Adrenal gland (tissue), 12 donors: ENCODE data around the gene RBM14. TPM values are rescaled to one million over a fixed set of nuclear protein-coding genes. Genes with fewer than 3 reads are reported as not detected.

Experiments used
- DNase-seq, 7 donors: peaks; one replicate each; pipeline ENCODE4 v3.0.0-alpha.2; 2019 to 2020
- H3K27ac ChIP-seq, 5 donors: fragments of 200-600 bp; sonication (generic) in 4 of 5; 1 replicate in 3 of 5; 2 replicates in 2 of 5; pipeline versions ENCODE4 v1.5.1 to v1.8.0; 2016 to 2020; ENCODE audit warnings: mild to moderate bottlenecking in 1 of 5
- H3K27me3 ChIP-seq: fragments of 200-600 bp; 2 replicates; pipeline ENCODE4 v1.8.0; 2021
- H3K36me3 ChIP-seq, 2 donors: fragments of 200-600 bp; replicated peaks in 1 of 2; 1 replicate in 1 of 2; 2 replicates in 1 of 2; pipeline versions ENCODE4 v1.5.1 to v1.8.0; 2018 to 2022
- H3K4me1 ChIP-seq, 2 donors: fragments of 200-600 bp; replicated peaks in 1 of 2; 1 replicate in 1 of 2; 2 replicates in 1 of 2; pipeline versions ENCODE4 v1.5.1 to v1.8.0; 2018 to 2021
- H3K4me3 ChIP-seq, 4 donors: fragments of 200-600 bp; sonication (generic) in 3 of 4; one replicate each; pipeline ENCODE4 v1.5.1; 2016 to 2018
- H3K9me3 ChIP-seq, 3 donors: fragments of 200-600 bp; sonication (generic) in 1 of 3; replicated peaks in 1 of 3; 1 replicate in 2 of 3; 2 replicates in 1 of 3; pipeline versions ENCODE4 v1.5.1 to v1.8.0; 2016 to 2021
- CTCF ChIP-seq, 6 experiments: fragments of 450-650 bp in 4 of 6; fragments of 200-600 bp in 2 of 6; sonication (generic) in 1 of 6; IDR thresholded peaks; 1 replicate in 5 of 6; 2 replicates in 1 of 6; pipeline versions ENCODE4 v1.5.1 to v1.8.0; 2016 to 2021; ENCODE audit warnings: antibody characterized with exemption in 6 of 6, mild to moderate bottlenecking in 2 of 6, moderate library complexity in 1 of 6
- POLR2A ChIP-seq, 2 donors: fragments of 450-650 bp; IDR thresholded peaks; one replicate each; pipeline ENCODE4 v1.6.1; 2017; ENCODE audit warnings: antibody characterized with exemption in 2 of 2, mild to moderate bottlenecking in 2 of 2, moderate library complexity in 1 of 2
- WGBS, 4 donors: extraction: QIAGEN DNeasy Blood & Tissue Kit in 2 of 4; methylation state at CpG; one replicate each; pipeline versions ENCODE4 v1.1.5 to v1.1.7; 2013 to 2017; 5-methylcytosine and 5-hydroxymethylcytosine counted together
- intact Hi-C, 2 donors: fragments of 100-400 bp; cut with DNase I; formaldehyde crosslinking; loops; one replicate each; pipeline versions ENCODE4 v1.14.1 to v1.15.0; 2022 to 2023
- polyA plus RNA-seq, 3 donors: library from polyadenylated mRNA; stranded (reverse); fragments of 200-250 nt in 2 of 3; fragments of 350-450 nt in 1 of 3; fragmentation: Illumina TruSeq in 1 of 3; extraction: RNeasy Lipid Tissue Mini Kit (QIAGEN cat#74804) in 1 of 3; gene quantifications; one replicate each; pipeline ENCODE4 v1.2.3, GENCODE V29; 2013 to 2014
- total RNA-seq, 9 donors: library from RNA; depleted of rRNA in 4 of 9; stranded (reverse); fragments of >200 nt in 4 of 9; fragments of 120-200 nt in 1 of 9; fragmentation: NEBNext Ultra II Directional in 1 of 9; extraction: Animal tissue kit (Norgen Biotek cat#: 25700) in 1 of 9; gene quantifications; one replicate each; pipeline versions ENCODE4 v1.1.0 to v1.2.4, GENCODE V29; 2013 to 2023
- donor health status: healthy with polysubstance abuse.
- donor health status: Bipolar disorder and iron deficiency.
- donor health status: DM: yes; HTN: yes; CAD: no.
- donor health status: DM: no; HTN: no; CAD: no.
- donor health status: DM: no; HTN: no; CAD: no.
- donor health status: DM: yes; HTN: yes; CAD: no.

RBM14 gene
- total and polyA plus RNA-seq, 12 donors: 29.1 to 106 (median 43.8) TPM

- no peak overlapping the region for H3K27ac ChIP-seq
- peaks cover 0 to 12% of the 10 kb centered on the region in 2 donors for H3K4me1 ChIP-seq
- intact Hi-C loops: no loop called here
- WGBS, 4 donors: 85 to 100% (median 87%) methylated on average over 2 of the region's 2 CpGs
- H3K27me3 ChIP-seq: no peaks in the 10 kb centered on the region
- H3K36me3 ChIP-seq: peaks cover 0 to 52% of the 10 kb centered on the region in 2 donors
- no peaks in the 10 kb centered on the region for H3K9me3 ChIP-seq
- no peak overlapping the region for H3K4me3 ChIP-seq
- no peak for TF ChIP-seq CTCF (IDR thresholded peaks at IDR 0.05)
- no peak for DNase-seq
Measured at GRCh38 chr11:66651016-66651415, 34.6 kb downstream of the RBM14 start.

- no peak for TF ChIP-seq POLR2A (IDR thresholded peaks at IDR 0.05)
- TF ChIP-seq CTCF (IDR thresholded peaks at IDR 0.05): no peak
- H3K27me3 ChIP-seq: no peaks in the 10 kb centered on the region
- no peak for DNase-seq
- H3K4me1 ChIP-seq: no peaks in the 10 kb centered on the region
- peaks cover 0 to 43% of the 10 kb centered on the region in 2 donors for H3K36me3 ChIP-seq
- no peaks in the 10 kb centered on the region for H3K9me3 ChIP-seq
- 95 to 97% (median 96%) methylated on average over 7 of the region's 7 CpGs for whole genome bisulfite sequencing, 4 donors
- intact Hi-C loops: no loop called here
- no peak overlapping the region for H3K4me3 ChIP-seq
- H3K27ac ChIP-seq: no peak overlapping the region
Measured at GRCh38 chr11:66652651-66653050, 36.2 kb downstream of the RBM14 start.

- Histone ChIP-seq H3K4me1 (no peaks in the 10 kb centered on the region), H3K27ac (no peak overlapping the region), H3K27me3 (no peaks in the 10 kb centered on the region), H3K4me3 (no peak overlapping the region), H3K9me3 (no peaks in the 10 kb centered on the region), H3K36me3 (peaks cover 0 to 42% of the 10 kb centered on the region in 2 donors)
- no peak for DNase-seq
- intact Hi-C loops: no loop called here
- TF ChIP-seq CTCF (IDR thresholded peaks at IDR 0.05) (no peak), POLR2A (IDR thresholded peaks at IDR 0.05) (no peak)
- WGBS, 4 donors: 92 to 95% (median 94%) methylated on average over 6 of the region's 6 CpGs
Measured at GRCh38 chr11:66653123-66653522, 36.7 kb downstream of the RBM14 start.

GRCh38 chr11:66659763-66660162 is 43.3 kb downstream of the RBM14 start:
- no peak overlapping the region for H3K27ac ChIP-seq
- no peak for DNase-seq
- H3K4me3 ChIP-seq: no peak overlapping the region
- H3K4me1 ChIP-seq: no peaks in the 10 kb centered on the region
- TF ChIP-seq POLR2A (IDR thresholded peaks at IDR 0.05) (no peak), CTCF (IDR thresholded peaks at IDR 0.05) (no peak)
- H3K36me3 ChIP-seq: peaks cover 0 to 18% of the 10 kb centered on the region in 2 donors
- no peaks in the 10 kb centered on the region for H3K27me3 ChIP-seq
- no peaks in the 10 kb centered on the region for H3K9me3 ChIP-seq
- intact Hi-C loops: no loop called here
- 64 to 79% (median 66%) methylated on average over 2 of the region's 2 CpGs for WGBS, 4 donors
